Measurements from ENCODE around the gene SACS. TPM values are rescaled to one million over a fixed set of nuclear protein-coding genes. Genes with fewer than 3 reads are reported as not detected.

Gene SACS
- total RNA-seq, 1 experiment from 2014 or later: 53.0 TPM

DNA sequence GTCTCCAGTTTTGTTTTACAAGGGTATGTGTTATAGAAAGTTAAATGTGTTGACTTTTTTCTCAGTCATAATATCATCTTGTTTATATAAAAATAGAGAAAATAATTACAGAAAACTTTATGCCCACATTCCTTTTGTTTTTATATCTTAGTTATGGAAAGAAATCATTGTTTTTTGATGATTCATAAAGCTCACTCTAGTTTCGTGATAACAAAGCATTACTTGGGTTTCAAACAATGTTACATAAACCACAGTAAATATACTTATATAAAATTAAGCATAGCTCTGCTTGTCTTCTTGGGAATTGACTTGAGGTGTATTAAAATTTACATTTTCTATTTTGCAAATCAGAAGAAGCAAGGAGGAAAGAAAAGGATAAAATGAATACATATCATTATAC is 140.9 kb downstream of the SACS start:
- Histone ChIP-seq H3K4me2 (ENCODE audit: insufficient read depth, insufficient read length, low read length) (no peak overlapping the region), H2BK120ac (ENCODE audit: low read depth, low read length, poor library complexity, severe bottlenecking) (no peak overlapping the region), H4K20me1 (ENCODE audit: control insufficient read depth, insufficient read depth, insufficient read length) (no peaks in the 10 kb centered on the region), H3K23ac (ENCODE audit: insufficient read length, low read depth, low read length) (no peak overlapping the region), H3K27me3 (ENCODE audit: insufficient read depth, low read length) (no peaks in the 10 kb centered on the region), H3K9me3 (ENCODE audit: control insufficient read depth, low read depth, low read length) (no peaks in the 10 kb centered on the region), H3K9ac (ENCODE audit: extremely low read depth, insufficient read length, low read length) (no peak overlapping the region), H4K5ac (ENCODE audit: insufficient read length, low read depth, low read length) (no peak overlapping the region), H2BK15ac (ENCODE audit: low read depth, low read length) (no peak overlapping the region), H4K8ac (replicated peaks; ENCODE audit: insufficient read length, low read depth, low read length) (no peak overlapping the region), H2BK20ac (ENCODE audit: low read depth, low read length, poor library complexity, severe bottlenecking) (no peak overlapping the region), H3K27ac (ENCODE audit: insufficient read length, low read depth, low read length) (no peak overlapping the region), H3K14ac (ENCODE audit: insufficient read depth, low read length) (no peak overlapping the region), H3K79me2 (ENCODE audit: insufficient read depth, low read length) (no peaks in the 10 kb centered on the region), H3K4me1 (ENCODE audit: insufficient read depth, low read length) (no peaks in the 10 kb centered on the region), H3T11ph (ENCODE audit: low read length) (no peak overlapping the region), H2AK5ac (ENCODE audit: insufficient read length, low read length) (no peak overlapping the region), H3K79me1 (ENCODE audit: insufficient read depth, low read depth, low read length, poor library complexity, severe bottlenecking) (no peaks in the 10 kb centered on the region), H2BK12ac (ENCODE audit: insufficient read length, low read depth, low read length) (no peak overlapping the region), H4K91ac (ENCODE audit: insufficient read length, low read depth, low read length) (no peak overlapping the region), H3K23me2 (ENCODE audit: insufficient read length, low read depth, low read length, poor library complexity, severe bottlenecking) (no peaks in the 10 kb centered on the region), H3K56ac (ENCODE audit: insufficient read length, low read depth, low read length) (no peak overlapping the region), H3K18ac (ENCODE audit: insufficient read length, low read depth, low read length) (no peak overlapping the region), H3K4ac (ENCODE audit: low read depth, low read length) (no peak overlapping the region), H2BK5ac (ENCODE audit: insufficient read length, low read length) (no peak overlapping the region), H2AFZ (ENCODE audit: low read length) (no peak overlapping the region)
- Mint-ChIP-seq H3K27ac (no peak overlapping the region), H3K4me3 (no peak overlapping the region), H3K36me3 (ENCODE audit: insufficient read depth in 1 of 3, low read depth in 3 of 3) (peaks cover 3 to 8% (median 7%) of the 10 kb centered on the region in 3 experiments; a peak in 5 of 7 replicates), H3K27me3 (ENCODE audit: low read depth) (no peaks in the 10 kb centered on the region), H3K9me3 (peaks cover 5 to 10% of the 10 kb centered on the region in 2 experiments), H3K4me1 (no peaks in the 10 kb centered on the region)
- WGBS (ENCODE audit: extremely low coverage, insufficient read length, low lambda C conversion rate): no CpG with 5 or more reads among the region's 1 CpG
- no peak for DNase-seq
- TF ChIP-seq, protein P1, sequence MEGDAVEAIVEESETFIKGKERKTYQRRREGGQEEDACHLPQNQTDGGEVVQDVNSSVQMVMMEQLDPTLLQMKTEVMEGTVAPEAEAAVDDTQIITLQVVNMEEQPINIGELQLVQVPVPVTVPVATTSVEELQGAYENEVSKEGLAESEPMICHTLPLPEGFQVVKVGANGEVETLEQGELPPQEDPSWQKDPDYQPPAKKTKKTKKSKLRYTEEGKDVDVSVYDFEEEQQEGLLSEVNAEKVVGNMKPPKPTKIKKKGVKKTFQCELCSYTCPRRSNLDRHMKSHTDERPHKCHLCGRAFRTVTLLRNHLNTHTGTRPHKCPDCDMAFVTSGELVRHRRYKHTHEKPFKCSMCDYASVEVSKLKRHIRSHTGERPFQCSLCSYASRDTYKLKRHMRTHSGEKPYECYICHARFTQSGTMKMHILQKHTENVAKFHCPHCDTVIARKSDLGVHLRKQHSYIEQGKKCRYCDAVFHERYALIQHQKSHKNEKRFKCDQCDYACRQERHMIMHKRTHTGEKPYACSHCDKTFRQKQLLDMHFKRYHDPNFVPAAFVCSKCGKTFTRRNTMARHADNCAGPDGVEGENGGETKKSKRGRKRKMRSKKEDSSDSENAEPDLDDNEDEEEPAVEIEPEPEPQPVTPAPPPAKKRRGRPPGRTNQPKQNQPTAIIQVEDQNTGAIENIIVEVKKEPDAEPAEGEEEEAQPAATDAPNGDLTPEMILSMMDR (conservative IDR thresholded peaks at IDR 0.05): no peak
